Gastrocnemius medialis (tissue), 4 donors: ENCODE results near the gene CCSER1. TPM values are rescaled to one million over a fixed set of nuclear protein-coding genes. Genes with fewer than 3 reads are reported as not detected.

Experiments
- ATAC-seq, 2 donors: fragments of 150-250 bp; one replicate each; pipeline ENCODE4 v1.9.1; 2016
- DNase-seq, 2 donors: peaks; one replicate each; pipeline ENCODE4 v3.0.0-alpha.2; 2019
- H3K27ac ChIP-seq, 4 donors: fragments of 200-600 bp; sonication (generic); 1 replicate in 1 of 4; 2 replicates in 3 of 4; pipeline ENCODE4 v1.5.1; 2016 to 2018; ENCODE audit warnings: mild to moderate bottlenecking in 2 of 4, moderate library complexity in 1 of 4
- H3K27me3 ChIP-seq, 3 donors: fragments of 200-600 bp; sonication (generic) in 2 of 3; 1 replicate in 1 of 3; 2 replicates in 2 of 3; pipeline versions ENCODE4 v1.5.1 to v1.6.0; 2016 to 2019; ENCODE audit warnings: mild to moderate bottlenecking in 1 of 3, moderate library complexity in 1 of 3
- H3K36me3 ChIP-seq, 2 donors: fragments of 200-600 bp; sonication (generic) in 1 of 2; one replicate each; pipeline ENCODE4 v1.5.1; 2017 to 2018
- H3K4me1 ChIP-seq, 2 donors: fragments of 200-600 bp; sonication (generic) in 1 of 2; one replicate each; pipeline ENCODE4 v1.5.1; 2016 to 2017; ENCODE audit warnings: mild to moderate bottlenecking in 2 of 2
- H3K4me3 ChIP-seq, 4 donors: fragments of 200-600 bp; sonication (generic) in 3 of 4; 1 replicate in 1 of 4; 2 replicates in 3 of 4; pipeline ENCODE4 v1.5.1; 2016 to 2019; ENCODE audit warnings: mild to moderate bottlenecking in 2 of 4
- H3K9me3 ChIP-seq, 3 donors: fragments of 200-600 bp; sonication (generic) in 2 of 3; 1 replicate in 1 of 3; 2 replicates in 2 of 3; pipeline ENCODE4 v1.5.1; 2016 to 2019
- POLR2A ChIP-seq, 2 donors: fragments of 450-650 bp; IDR thresholded peaks; one replicate each; pipeline ENCODE4 v1.6.1; 2017; ENCODE audit warnings: antibody characterized with exemption in 2 of 2, mild to moderate bottlenecking in 2 of 2, moderate library complexity in 2 of 2
- in situ Hi-C, 4 donors: fragments of 200-750 bp; cut with MboI; loops; one replicate each; pipeline versions ENCODE4 v1.15.0 to v1.8.0; 2017; ENCODE audit warnings: low sequenced_read_pairs in 4 of 4
- intact Hi-C: fragments of 100-400 bp; cut with DNase I; formaldehyde crosslinking; loops from one replicate; pipeline ENCODE4 v1.15.1; 2023; ENCODE audit warnings: low total_unique reads
- total RNA-seq, 4 donors: library from RNA; depleted of rRNA; stranded (reverse); fragments of >200 nt; gene quantifications; one replicate each; pipeline versions ENCODE4 v1.1.0 to v1.2.3, GENCODE V29; 2016
- TF ChIP-seq, protein P1 (sequence below), 5 experiments: fragments of 450-650 bp in 3 of 5; fragments of 200-600 bp in 2 of 5; sonication (generic) in 2 of 5; IDR thresholded peaks in 4 of 5; conservative IDR thresholded peaks in 1 of 5; 1 replicate in 4 of 5; 2 replicates in 1 of 5; pipeline ENCODE4 v1.5.1; 2016 to 2019; ENCODE audit warnings: antibody characterized with exemption in 5 of 5, mild to moderate bottlenecking in 3 of 5, moderate library complexity in 3 of 5

The CCSER1 gene
- total RNA-seq, 4 donors from 2014 or later = 0.39 to 0.83 (median 0.63) TPM

DNA sequence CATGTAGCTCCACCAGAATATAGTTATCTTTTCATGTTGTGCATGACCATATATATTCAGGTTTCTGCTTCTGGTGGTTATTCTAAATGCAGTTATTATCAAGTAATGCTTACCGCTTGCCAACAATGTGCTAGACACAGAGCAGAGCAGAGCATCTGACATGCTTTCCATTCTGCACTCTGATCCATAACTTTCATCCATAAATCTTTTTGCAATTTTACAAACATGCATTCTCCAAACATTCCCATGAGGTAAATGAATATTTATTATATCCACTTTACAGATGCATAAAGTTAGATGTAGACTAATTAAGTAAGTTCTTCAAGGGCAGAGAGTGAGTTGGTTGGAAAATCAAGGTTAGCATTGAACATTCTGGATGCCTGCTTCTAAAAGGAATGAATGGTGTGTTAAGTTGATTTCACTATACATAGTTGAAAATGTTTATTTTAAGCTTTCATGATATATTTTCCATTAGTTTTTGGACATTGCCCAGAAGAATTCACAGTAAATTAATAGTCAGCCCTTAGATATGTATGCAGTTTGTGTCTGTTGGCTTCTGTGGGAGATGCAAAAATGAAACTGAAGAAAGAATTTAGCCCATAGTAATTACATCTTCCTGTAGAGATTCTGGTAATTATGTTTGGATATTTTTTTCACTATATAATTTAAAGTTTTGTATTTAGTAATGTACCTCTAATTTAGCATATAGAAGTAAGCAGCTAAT lies 867.8 kb downstream of the CCSER1 start:
- DNase-seq = no peak
- Histone ChIP-seq H3K36me3 (no peaks in the 10 kb centered on the region), H3K4me3 (no peak overlapping the region), H3K4me1 (no peaks in the 10 kb centered on the region), H3K27ac (no peak overlapping the region), H3K9me3 (no peaks in the 10 kb centered on the region), H3K27me3 (no peaks in the 10 kb centered on the region)
- intact Hi-C loops (no loop called here), in situ Hi-C loops (no loop called here)
- no peak for ATAC-seq
- TF ChIP-seq, protein P1, sequence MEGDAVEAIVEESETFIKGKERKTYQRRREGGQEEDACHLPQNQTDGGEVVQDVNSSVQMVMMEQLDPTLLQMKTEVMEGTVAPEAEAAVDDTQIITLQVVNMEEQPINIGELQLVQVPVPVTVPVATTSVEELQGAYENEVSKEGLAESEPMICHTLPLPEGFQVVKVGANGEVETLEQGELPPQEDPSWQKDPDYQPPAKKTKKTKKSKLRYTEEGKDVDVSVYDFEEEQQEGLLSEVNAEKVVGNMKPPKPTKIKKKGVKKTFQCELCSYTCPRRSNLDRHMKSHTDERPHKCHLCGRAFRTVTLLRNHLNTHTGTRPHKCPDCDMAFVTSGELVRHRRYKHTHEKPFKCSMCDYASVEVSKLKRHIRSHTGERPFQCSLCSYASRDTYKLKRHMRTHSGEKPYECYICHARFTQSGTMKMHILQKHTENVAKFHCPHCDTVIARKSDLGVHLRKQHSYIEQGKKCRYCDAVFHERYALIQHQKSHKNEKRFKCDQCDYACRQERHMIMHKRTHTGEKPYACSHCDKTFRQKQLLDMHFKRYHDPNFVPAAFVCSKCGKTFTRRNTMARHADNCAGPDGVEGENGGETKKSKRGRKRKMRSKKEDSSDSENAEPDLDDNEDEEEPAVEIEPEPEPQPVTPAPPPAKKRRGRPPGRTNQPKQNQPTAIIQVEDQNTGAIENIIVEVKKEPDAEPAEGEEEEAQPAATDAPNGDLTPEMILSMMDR (IDR thresholded peaks at IDR 0.05 in 4 of 5, conservative IDR thresholded peaks at IDR 0.05 in 1 of 5) = no peak
- TF ChIP-seq POLR2A (IDR thresholded peaks at IDR 0.05) = no peak

GRCh38 chr4:90995996-90996395 lies 868.8 kb downstream of the CCSER1 start:
- in situ Hi-C loops = no loop called here
- TF ChIP-seq, protein P1 (IDR thresholded peaks at IDR 0.05 in 4 of 5, conservative IDR thresholded peaks at IDR 0.05 in 1 of 5) = no peak
- TF ChIP-seq POLR2A (IDR thresholded peaks at IDR 0.05) = no peak
- H3K27me3 ChIP-seq = no peaks in the 10 kb centered on the region

DNA sequence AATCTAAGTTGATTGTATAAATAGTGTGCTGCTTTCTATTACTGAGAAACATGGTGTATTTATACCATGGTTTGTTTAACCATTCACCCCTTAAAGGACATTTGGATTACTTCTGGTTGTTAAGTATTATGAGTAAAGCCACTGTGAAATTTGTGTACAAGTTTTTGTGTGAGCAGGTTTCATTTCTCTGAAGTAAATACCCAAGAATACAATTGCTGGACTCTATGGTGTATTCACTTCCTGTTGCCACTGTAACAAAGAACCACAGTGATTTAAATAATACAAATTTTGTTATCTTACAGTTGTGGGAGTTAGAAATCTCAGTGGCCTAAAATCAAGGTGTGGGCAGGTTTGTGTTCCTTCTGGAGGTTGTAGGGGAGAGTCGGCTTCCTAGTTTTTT lies 869.6 kb downstream of the CCSER1 start:
- DNase-seq (no peak), ATAC-seq (no peak)
- in situ Hi-C loops = no loop called here
- Histone ChIP-seq H3K4me1 (no peaks in the 10 kb centered on the region), H3K27ac (no peak overlapping the region), H3K27me3 (no peaks in the 10 kb centered on the region), H3K4me3 (no peak overlapping the region), H3K36me3 (no peaks in the 10 kb centered on the region), H3K9me3 (no peaks in the 10 kb centered on the region)
- TF ChIP-seq POLR2A (IDR thresholded peaks at IDR 0.05) = no peak
- TF ChIP-seq, protein P1 (IDR thresholded peaks at IDR 0.05 in 4 of 5, conservative IDR thresholded peaks at IDR 0.05 in 1 of 5) = no peak
- intact Hi-C loops = no loop called here

More at GRCh38 chr4:90995996-90996395, 868.8 kb downstream of the CCSER1 start:
- Histone ChIP-seq H3K4me1 (no peaks in the 10 kb centered on the region), H3K27ac (no peak overlapping the region), H3K36me3 (no peaks in the 10 kb centered on the region), H3K9me3 (no peaks in the 10 kb centered on the region), H3K4me3 (no peak overlapping the region)
- intact Hi-C loops = no loop called here
- DNase-seq = no peak
- ATAC-seq = no peak

DNA sequence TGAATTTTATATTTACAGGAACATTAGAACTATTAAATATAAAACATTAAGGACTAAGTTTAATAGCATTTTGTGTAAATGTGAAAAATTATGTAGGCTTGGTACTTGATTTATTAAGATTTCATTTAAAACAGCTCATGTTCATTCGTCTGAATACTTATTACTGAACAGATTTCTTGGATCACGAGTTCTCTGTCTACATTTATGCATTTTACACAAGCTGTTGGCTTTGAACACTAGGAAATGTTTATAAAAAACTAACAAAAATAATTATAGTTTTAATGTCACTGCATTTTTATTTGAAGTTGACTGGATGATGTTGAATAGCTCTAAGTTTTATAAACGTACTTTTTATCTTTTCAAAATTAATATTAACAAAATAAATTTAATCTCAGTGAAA lies 888.7 kb downstream of the CCSER1 start:
- intact Hi-C loops = no loop called here
- H3K36me3 ChIP-seq = no peaks in the 10 kb centered on the region

More for the DNA sequence above, 888.7 kb downstream of the CCSER1 start:
- ATAC-seq = no peak
- no peaks in the 10 kb centered on the region for H3K9me3 ChIP-seq
- DNase-seq = no peak
- TF ChIP-seq POLR2A (IDR thresholded peaks at IDR 0.05) = no peak
- TF ChIP-seq, protein P1 (IDR thresholded peaks at IDR 0.05 in 4 of 5, conservative IDR thresholded peaks at IDR 0.05 in 1 of 5) = no peak
- H3K4me1 ChIP-seq = no peaks in the 10 kb centered on the region
- no peak overlapping the region for H3K4me3 ChIP-seq
- H3K27ac ChIP-seq = no peak overlapping the region
- H3K27me3 ChIP-seq = no peaks in the 10 kb centered on the region
- in situ Hi-C loops = no loop called here
